Sigmoid colon (tissue), 3 donors: ENCODE data around the gene CNTNAP4.

ENCODE experiments used
- CTCF ChIP-seq, 4 experiments: fragments of 450-650 bp in 3 of 4; fragments of 200-600 bp in 1 of 4; IDR thresholded peaks; one replicate each; pipeline ENCODE4 v1.5.1; 2016 to 2019; ENCODE audit warnings: antibody characterized with exemption in 4 of 4, mild to moderate bottlenecking in 3 of 4, moderate library complexity in 2 of 4
- POLR2A ChIP-seq, 2 donors: fragments of 450-650 bp; IDR thresholded peaks; one replicate each; pipeline ENCODE4 v1.6.1; 2016; ENCODE audit warnings: antibody characterized with exemption in 2 of 2, mild to moderate bottlenecking in 2 of 2, moderate library complexity in 2 of 2

- no peak for TF ChIP-seq CTCF (IDR thresholded peaks at IDR 0.05)
- TF ChIP-seq POLR2A (IDR thresholded peaks at IDR 0.05): no peak
These were observed 254.0 kb downstream of the CNTNAP4 start for GRCh38 chr16:76531236-76531635.
